Measurements from ENCODE around the gene RAB40A. TPM values are rescaled to one million over a fixed set of nuclear protein-coding genes. Genes with fewer than 3 reads are reported as not detected.
"Not testable (repeated sequence)": the region's sequence is repeated elsewhere in the genome, so short reads cannot be mapped to it uniquely, and the experiment has no call there.

RAB40A gene
- total and polyA plus RNA-seq, 4 experiments from 2014 or later: 0.11 TPM; not detected in 3

DNA sequence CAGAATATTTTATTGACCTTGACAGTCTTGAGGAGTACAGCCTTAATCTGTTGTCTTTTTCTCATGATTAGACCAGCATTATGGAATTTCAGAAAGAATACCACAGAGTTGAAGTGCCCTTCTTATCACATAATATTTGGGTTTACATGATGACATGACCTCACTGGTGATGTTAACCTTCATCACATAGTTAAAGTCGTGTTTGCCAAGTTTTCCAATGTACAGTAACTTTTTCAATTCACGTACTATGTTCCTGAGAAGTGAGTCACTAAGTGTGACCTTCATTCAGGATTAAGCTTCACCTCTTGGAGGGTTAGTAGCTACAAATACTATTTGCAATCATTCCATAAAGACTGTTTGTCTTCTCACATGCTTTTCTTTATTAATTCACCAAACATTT, 52.1 kb downstream of the RAB40A start:
- ChIA-PET POLR2A (ENCODE audit: partially characterized antibody) (interaction anchor here (0.6 kb wide), 1 partner anchor 15 kb away, joined by 3 read pairs; no protein-coding TSS in a partner anchor), CTCF (ENCODE audit: partially characterized antibody) (interaction anchor here (1.0 to 8.2 kb wide), 4 partner anchors 10 to 127 kb away, joined by 3 to 93 read pairs (median 4); no protein-coding TSS in a partner anchor)
- H3K27me3 Mint-ChIP-seq: no peaks in the 10 kb centered on the region

GRCh38 chrX:103464774-103465117, 54.5 kb downstream of the RAB40A start:
- peak overlapping the region; percentile 86 to 96 (median 92) for H3K4me3 Mint-ChIP-seq
- intact Hi-C loops (cut with micrococcal nuclease): loop anchor here (1.0 to 2.0 kb wide), 5 partner anchors 24 to 288 kb away; no protein-coding TSS in a partner anchor
- ChIA-PET POLR2A (ENCODE audit: partially characterized antibody) (interaction anchor here (0.7 to 2.0 kb wide), 7 partner anchors 17 to 253 kb away, joined by 3 to 10 read pairs (median 4); partner anchors contain the start of genes BEX3 and BEX4), CTCF (ENCODE audit: partially characterized antibody) (interaction anchor here (0.6 to 8.2 kb wide), 11 partner anchors 18 to 513 kb away, joined by 3 to 93 read pairs (median 7); no protein-coding TSS in a partner anchor)
- no peaks in the 10 kb centered on the region for H3K27me3 ChIP-seq (ENCODE audit: insufficient read depth, low read length)
- H3K27ac Mint-ChIP-seq: peak overlapping the region; percentile 78 to 95 (median 91)
- peak overlapping the region in 1 of 2 donors; percentile 72 for H3K4me3 ChIP-seq (ENCODE audit: low read length in 2 of 2)
- peaks cover 0 to 2% (median 0%) of the 10 kb centered on the region in 8 donors for H3K9me3 Mint-ChIP-seq
- no peaks in the 10 kb centered on the region for H3K36me3 ChIP-seq (ENCODE audit: insufficient read depth, low read length)
- peak; percentile 71 to 78 (median 73) for DNase-seq
- H3K4me1 Mint-ChIP-seq: peaks cover 13 to 39% (median 26%) of the 10 kb centered on the region in 4 donors
- H3K27ac ChIP-seq (ENCODE audit: low read depth, low read length): peak overlapping the region; percentile 37
- no peaks in the 10 kb centered on the region for H3K27me3 Mint-ChIP-seq
- no peaks in the 10 kb centered on the region for H3K9me3 ChIP-seq (ENCODE audit: control insufficient read depth in 1 of 2, low read length in 2 of 2)
- peaks cover 21% of the 10 kb centered on the region for H3K4me1 ChIP-seq (ENCODE audit: insufficient read depth, low read length)
- peaks cover 0 to 2% of the 10 kb centered on the region in 2 donors for H3K36me3 Mint-ChIP-seq

More for the DNA sequence above, 52.1 kb downstream of the RAB40A start:
- H3K9me3 ChIP-seq (ENCODE audit: control insufficient read depth in 1 of 2, low read length in 2 of 2): no peaks in the 10 kb centered on the region
- no peak overlapping the region for H3K27ac Mint-ChIP-seq
- no peaks in the 10 kb centered on the region for H3K36me3 ChIP-seq (ENCODE audit: insufficient read depth, low read length)
- no peak overlapping the region for H3K27ac ChIP-seq (ENCODE audit: low read depth, low read length)
- peaks cover 8% of the 10 kb centered on the region for H3K4me1 ChIP-seq (ENCODE audit: insufficient read depth, low read length)
- peaks cover 7 to 23% (median 8%) of the 10 kb centered on the region in 4 donors for H3K4me1 Mint-ChIP-seq
- H3K36me3 Mint-ChIP-seq: peaks cover 0 to 2% of the 10 kb centered on the region in 2 donors
- intact Hi-C loops (cut with micrococcal nuclease): no loop called here
- no peak for DNase-seq
- H3K9me3 Mint-ChIP-seq: no peaks in the 10 kb centered on the region
- no peak overlapping the region for H3K4me3 Mint-ChIP-seq
- H3K4me3 ChIP-seq (ENCODE audit: low read length in 2 of 2): no peak overlapping the region
- no peaks in the 10 kb centered on the region for H3K27me3 ChIP-seq (ENCODE audit: insufficient read depth, low read length)

- Mint-ChIP-seq H3K9me3 (peaks cover 0 to 3% (median 0%) of the 10 kb centered on the region in 8 donors), H3K36me3 (peaks cover 2% of the 10 kb centered on the region in 2 donors), H3K4me3 (peak overlapping the region; percentile 86 to 96 (median 92)), H3K4me1 (peaks cover 17 to 45% (median 31%) of the 10 kb centered on the region in 4 donors), H3K27ac (peak overlapping the region; percentile 78 to 95 (median 91)), H3K27me3 (no peaks in the 10 kb centered on the region)
- CTCF ChIA-PET (ENCODE audit: partially characterized antibody): interaction anchor here (0.8 to 8.2 kb wide), 19 partner anchors 11 to 513 kb away, joined by 3 to 93 read pairs (median 5); partner anchors contain the start of genes BEX3, BEX4 and TCEAL9
- Histone ChIP-seq H3K27me3 (ENCODE audit: insufficient read depth, low read length) (no peaks in the 10 kb centered on the region), H3K4me1 (ENCODE audit: insufficient read depth, low read length) (peaks cover 21% of the 10 kb centered on the region), H3K27ac (ENCODE audit: low read depth, low read length) (peak overlapping the region; percentile 37), H3K4me3 (ENCODE audit: low read length in 2 of 2) (peak overlapping the region in 1 of 2 donors; percentile 72), H3K9me3 (ENCODE audit: control insufficient read depth in 1 of 2, low read length in 2 of 2) (no peaks in the 10 kb centered on the region), H3K36me3 (ENCODE audit: insufficient read depth, low read length) (no peaks in the 10 kb centered on the region)
- POLR2A ChIA-PET (ENCODE audit: partially characterized antibody): interaction anchor here (0.6 to 2.0 kb wide), 6 partner anchors 18 to 252 kb away, joined by 3 to 10 read pairs (median 4); partner anchors contain the start of genes BEX3 and BEX4
- peak in 4 of 5 donors; percentile 19 to 37 (median 27) for DNase-seq
- intact Hi-C loops (cut with micrococcal nuclease): loop anchor here (1.0 to 2.0 kb wide), 5 partner anchors 25 to 288 kb away; no protein-coding TSS in a partner anchor
Measured at GRCh38 chrX:103464072-103464773, 55.1 kb downstream of the RAB40A start.

GRCh38 chrX:103461156-103461555, 58.1 kb downstream of the RAB40A start:
- Mint-ChIP-seq H3K36me3 (peaks cover 2 to 3% of the 10 kb centered on the region in 2 donors), H3K4me1 (peaks cover 18 to 47% (median 36%) of the 10 kb centered on the region in 4 donors), H3K9me3 (peaks cover 0 to 9% (median under 1%) of the 10 kb centered on the region in 8 donors), H3K27me3 (no peaks in the 10 kb centered on the region), H3K27ac (peak overlapping the region in 2 of 7 donors; percentile 19 to 66), H3K4me3 (no peak overlapping the region)
- no peaks in the 10 kb centered on the region for H3K27me3 ChIP-seq (ENCODE audit: insufficient read depth, low read length)
- H3K36me3 ChIP-seq (ENCODE audit: insufficient read depth, low read length): no peaks in the 10 kb centered on the region
- intact Hi-C loops (cut with micrococcal nuclease): no loop called here
- H3K27ac ChIP-seq (ENCODE audit: low read depth, low read length): no peak overlapping the region
- CTCF ChIA-PET (ENCODE audit: partially characterized antibody): interaction anchor here (1.4 to 8.2 kb wide), 3 partner anchors 114 to 249 kb away, joined by 5 to 93 read pairs (median 8); no protein-coding TSS in a partner anchor
- POLR2A ChIA-PET (ENCODE audit: partially characterized antibody): interaction anchor here (0.7 to 1.2 kb wide), 5 partner anchors 25 to 250 kb away, joined by 3 to 5 read pairs (median 3); partner anchors contain the start of gene TCEAL8
- DNase-seq: no peak
- no peaks in the 10 kb centered on the region for H3K9me3 ChIP-seq (ENCODE audit: control insufficient read depth in 1 of 2, low read length in 2 of 2)
- H3K4me3 ChIP-seq (ENCODE audit: low read length in 2 of 2): no peak overlapping the region
- H3K4me1 ChIP-seq (ENCODE audit: insufficient read depth, low read length): peaks cover 21% of the 10 kb centered on the region

- H3K27me3 Mint-ChIP-seq; H3K27me3 ChIP-seq (ENCODE audit: insufficient read depth, low read length); H3K9me3 Mint-ChIP-seq; H3K36me3 Mint-ChIP-seq; H3K27ac ChIP-seq (ENCODE audit: low read depth, low read length); H3K4me3 ChIP-seq (ENCODE audit: low read length in 2 of 2); H3K9me3 ChIP-seq (ENCODE audit: control insufficient read depth in 1 of 2, low read length in 2 of 2); H3K36me3 ChIP-seq (ENCODE audit: insufficient read depth, low read length): not testable (repeated sequence)
- H3K4me1 ChIP-seq (ENCODE audit: insufficient read depth, low read length): peaks cover 21% of the 10 kb centered on the region
- Mint-ChIP-seq H3K4me1 (peaks cover 18 to 47% (median 36%) of the 10 kb centered on the region in 4 donors), H3K4me3 (peak overlapping the region; percentile 70 to 86 (median 76)), H3K27ac (peak overlapping the region; percentile 85 to 95 (median 92))
- POLR2A ChIA-PET (ENCODE audit: partially characterized antibody): interaction anchor here (0.8 to 1.6 kb wide), 8 partner anchors 24 to 246 kb away, joined by 3 to 8 read pairs (median 4); partner anchors contain the start of genes BEX3, BEX4 and TCEAL8
- DNase-seq: peak; percentile 56 to 82 (median 72)
- intact Hi-C loops (cut with micrococcal nuclease): loop anchor here (1.0 kb wide), 1 partner anchor 117 kb away; no protein-coding TSS in a partner anchor
- CTCF ChIA-PET (ENCODE audit: partially characterized antibody): interaction anchor here (1.1 to 8.2 kb wide), 4 partner anchors 23 to 248 kb away, joined by 3 to 93 read pairs (median 6); no protein-coding TSS in a partner anchor
Measured at GRCh38 chrX:103460001-103460755, 59.1 kb downstream of the RAB40A start.

- no peak overlapping the region for H3K4me3 Mint-ChIP-seq
- Histone ChIP-seq H3K27ac (ENCODE audit: low read depth, low read length) (no peak overlapping the region), H3K4me3 (ENCODE audit: low read length in 2 of 2) (no peak overlapping the region), H3K27me3 (ENCODE audit: insufficient read depth, low read length) (no peaks in the 10 kb centered on the region), H3K36me3 (ENCODE audit: insufficient read depth, low read length) (no peaks in the 10 kb centered on the region), H3K9me3 (ENCODE audit: control insufficient read depth in 1 of 2, low read length in 2 of 2) (no peaks in the 10 kb centered on the region), H3K4me1 (ENCODE audit: insufficient read depth, low read length) (no peaks in the 10 kb centered on the region)
- no peaks in the 10 kb centered on the region for H3K27me3 Mint-ChIP-seq
- CTCF ChIA-PET (ENCODE audit: partially characterized antibody): no interaction called here
- peaks cover 0 to 8% (median 2%) of the 10 kb centered on the region in 8 donors for H3K9me3 Mint-ChIP-seq
- no peak overlapping the region for H3K27ac Mint-ChIP-seq
- H3K4me1 Mint-ChIP-seq: peaks cover 0 to 3% (median 0%) of the 10 kb centered on the region in 4 donors
- DNase-seq: no peak
- H3K36me3 Mint-ChIP-seq: no peaks in the 10 kb centered on the region
- POLR2A ChIA-PET (ENCODE audit: partially characterized antibody): no interaction called here
- intact Hi-C loops (cut with micrococcal nuclease): no loop called here
Measured at GRCh38 chrX:103453655-103454054, 65.6 kb downstream of the RAB40A start.

All from CD4-positive, alpha-beta memory T cell (primary cell).